Measurements from ENCODE around the gene STYXL1. TPM values are rescaled to one million over a fixed set of nuclear protein-coding genes. Genes with fewer than 3 reads are reported as not detected.

STYXL1 gene
- total RNA-seq, 4 donors from 2014 or later = 33.4 to 63.9 (median 42.2) TPM

DNA sequence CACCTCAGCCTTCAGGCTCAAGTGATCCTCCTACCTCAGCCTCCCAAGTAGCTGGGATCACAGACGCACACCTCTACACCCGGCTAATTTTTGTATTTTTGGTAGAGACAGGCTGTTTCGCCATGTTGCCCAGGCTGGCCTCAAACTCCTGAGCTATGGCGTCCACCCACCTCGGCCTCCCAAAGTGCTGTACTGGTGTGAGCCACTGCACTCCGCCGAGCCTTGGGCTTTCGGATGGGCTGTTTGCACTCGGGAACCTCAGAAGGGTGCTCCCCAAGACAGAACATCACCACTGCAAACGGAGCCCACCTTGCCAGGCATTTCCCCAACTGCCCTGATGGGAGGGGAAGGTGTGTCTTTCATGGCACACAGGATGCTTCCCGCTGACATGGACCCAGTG lies 80.7 kb downstream of the STYXL1 start:
- DNase-seq (ENCODE audit: low spot score in 2 of 2) = no peak
- H3K4me3 ChIP-seq (ENCODE audit: low read depth, poor library complexity, severe bottlenecking) = no peak overlapping the region
- TF ChIP-seq POLR2A (IDR thresholded peaks at IDR 0.05) (no peak), CTCF (IDR thresholded peaks at IDR 0.05) (no peak)
- intact Hi-C loops (cut with DNase I; ENCODE audit: low total_unique reads) = no loop called here
- 81 to 85% methylated on average over 11 of the region's 11 CpGs for whole genome bisulfite sequencing, 2 donors

DNA sequence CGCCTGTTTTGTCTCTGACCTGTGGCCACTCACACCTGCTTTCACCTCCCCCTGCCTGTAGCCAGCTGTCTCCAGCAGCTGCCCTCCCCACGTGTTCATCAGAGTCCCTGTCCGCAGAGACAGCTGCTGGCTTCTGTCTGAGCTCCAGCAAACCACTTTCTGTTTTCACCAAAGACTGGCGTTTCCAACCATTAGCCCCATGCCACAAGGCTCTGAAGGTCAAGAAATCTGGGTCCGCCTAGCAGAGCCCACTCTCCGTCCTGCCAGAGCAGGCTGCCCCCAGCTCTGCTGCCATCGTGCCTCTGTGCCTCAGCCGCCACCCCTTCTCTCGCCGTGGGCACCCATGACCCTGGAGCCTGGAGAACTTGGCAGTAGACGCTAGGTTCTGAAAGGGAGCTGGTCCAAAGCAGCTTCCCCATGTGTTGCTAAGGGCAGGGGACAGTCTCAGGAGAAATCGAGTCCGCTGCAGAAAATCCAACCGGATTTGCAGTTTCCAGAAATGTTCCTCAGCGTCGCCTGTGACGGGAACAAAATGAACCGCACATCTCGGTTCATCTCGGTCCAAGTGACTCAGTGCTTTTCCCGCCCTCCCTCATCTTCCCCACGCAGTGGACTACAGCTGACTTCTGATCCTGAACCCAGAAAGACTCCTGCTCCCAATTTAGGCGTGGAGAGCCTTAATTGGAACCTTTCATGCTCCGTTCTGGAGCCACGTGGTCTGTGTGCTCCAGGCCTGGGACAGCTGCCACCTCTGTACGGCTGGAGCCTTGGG lies 81.4 kb downstream of the STYXL1 start:
- TF ChIP-seq CTCF (IDR thresholded peaks at IDR 0.05) (no peak), POLR2A (IDR thresholded peaks at IDR 0.05) (no peak)
- DNase-seq (ENCODE audit: low spot score in 2 of 2) = peak; percentile 62 to 88
- WGBS, 2 donors = 41 to 62% methylated on average over 26 of the region's 26 CpGs

GRCh38 chr7:75965617-75966016 lies 82.2 kb downstream of the STYXL1 start:
- intact Hi-C loops (cut with DNase I; ENCODE audit: low total_unique reads) = no loop called here
- no peak overlapping the region for H3K4me3 ChIP-seq (ENCODE audit: low read depth, poor library complexity, severe bottlenecking)
- 64 to 69% methylated on average over 10 to 12 of the region's 13 CpGs for WGBS, 2 donors
- DNase-seq (ENCODE audit: low spot score in 2 of 2) = no peak
- no peak for TF ChIP-seq POLR2A (IDR thresholded peaks at IDR 0.05)

More for the DNA sequence above, 81.4 kb downstream of the STYXL1 start:
- H3K4me3 ChIP-seq (ENCODE audit: low read depth, poor library complexity, severe bottlenecking) = no peak overlapping the region
- intact Hi-C loops (cut with DNase I; ENCODE audit: low total_unique reads) = no loop called here

- WGBS, 2 donors = 76 to 81% methylated on average over 7 to 9 of the region's 9 CpGs
- intact Hi-C loops (cut with DNase I; ENCODE audit: low total_unique reads) = no loop called here
- no peak overlapping the region for H3K4me3 ChIP-seq (ENCODE audit: low read depth, poor library complexity, severe bottlenecking)
- TF ChIP-seq POLR2A (IDR thresholded peaks at IDR 0.05) (no peak), CTCF (IDR thresholded peaks at IDR 0.05) (no peak)
- no peak for DNase-seq (ENCODE audit: low spot score in 2 of 2)
Measured at GRCh38 chr7:75963381-75963995, 84.3 kb downstream of the STYXL1 start.

DNA sequence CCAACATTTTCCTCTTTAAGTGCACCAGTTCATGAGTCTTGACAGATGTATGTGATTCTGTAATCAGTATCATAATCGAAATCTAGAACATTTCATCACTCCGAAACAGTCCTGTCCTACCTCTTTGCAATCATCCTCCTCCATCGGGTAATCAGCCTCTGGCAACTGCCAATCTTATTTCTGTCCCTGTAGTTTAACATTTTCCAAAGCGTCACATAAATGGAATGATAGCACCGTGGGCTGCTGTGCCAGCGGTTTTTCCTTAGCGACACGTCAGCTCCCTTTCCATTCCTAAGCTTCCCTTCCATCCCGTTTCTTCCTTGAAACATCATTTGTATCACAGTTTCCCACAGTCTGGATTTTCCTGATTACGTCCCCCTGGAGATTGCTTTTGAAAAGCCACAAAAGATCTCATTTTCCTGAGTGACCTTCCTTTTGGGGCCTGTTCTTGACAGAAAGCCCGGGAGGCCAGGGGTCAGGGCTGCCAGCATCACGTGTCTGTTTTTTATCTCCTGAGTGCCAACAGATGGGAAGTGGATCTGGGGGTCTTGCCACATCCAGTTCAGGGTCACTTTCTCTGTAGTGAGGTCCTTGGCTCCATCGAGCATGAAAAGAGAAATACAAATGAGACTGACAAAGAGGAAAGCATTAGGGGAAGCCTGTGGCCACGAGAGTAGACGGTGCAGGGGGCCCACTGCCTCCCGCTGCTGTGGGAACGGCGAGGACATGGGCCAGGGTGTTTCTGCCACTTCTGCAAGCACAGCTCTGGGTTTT lies 85.0 kb downstream of the STYXL1 start:
- DNase-seq (ENCODE audit: low spot score in 2 of 2) = no peak
- no peak overlapping the region for H3K4me3 ChIP-seq (ENCODE audit: low read depth, poor library complexity, severe bottlenecking)
- intact Hi-C loops (cut with DNase I; ENCODE audit: low total_unique reads) = no loop called here
- TF ChIP-seq POLR2A (IDR thresholded peaks at IDR 0.05) (no peak), CTCF (IDR thresholded peaks at IDR 0.05) (no peak)
- WGBS, 2 donors = 54 to 55% methylated on average over 18 of the region's 18 CpGs

DNA sequence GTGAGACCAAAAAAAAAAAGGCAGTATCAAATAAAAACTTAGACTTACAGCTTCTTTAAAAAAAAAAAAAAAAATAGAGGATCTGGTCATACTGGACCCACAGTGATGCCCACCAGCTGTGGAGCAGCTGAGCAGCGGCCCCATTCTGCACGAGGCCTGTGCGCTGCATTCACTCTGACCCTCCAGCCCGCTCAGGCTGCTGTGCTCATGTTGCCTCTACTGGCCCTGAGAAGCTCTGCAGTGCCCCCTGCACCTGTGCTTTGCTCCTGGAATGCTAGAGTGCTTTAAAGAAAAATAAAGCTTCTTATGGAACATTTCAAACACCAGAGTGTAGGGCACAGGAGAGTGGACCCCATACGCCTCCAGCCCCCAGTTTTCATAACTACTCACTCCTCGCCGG lies 86.6 kb downstream of the STYXL1 start:
- intact Hi-C loops (cut with DNase I; ENCODE audit: low total_unique reads) = no loop called here
- no peak overlapping the region for H3K4me3 ChIP-seq (ENCODE audit: low read depth, poor library complexity, severe bottlenecking)
- WGBS, 2 donors = 96 to 99% methylated on average over 7 of the region's 7 CpGs

More for the DNA sequence above, 86.6 kb downstream of the STYXL1 start:
- DNase-seq (ENCODE audit: low spot score in 2 of 2) = no peak
- TF ChIP-seq POLR2A (IDR thresholded peaks at IDR 0.05) (no peak), CTCF (IDR thresholded peaks at IDR 0.05) (no peak)
